GM12801 (cell line): ENCODE measurements around the gene SALL3.

Experiments used
- CTCF ChIP-seq: IDR thresholded peaks from one replicate; pipeline ENCODE4 v1.5.1; 2011; ENCODE audit warnings: control low read depth; ENCODE audit not compliant: insufficient read length; ENCODE audit errors: extremely low read depth

SALL3 gene

GRCh38 chr18:78978349-78979055 lies 1.1 kb upstream of the SALL3 start:
- no peak for TF ChIP-seq CTCF

- no peak for TF ChIP-seq CTCF
These were observed 425 bp upstream of the SALL3 start for GRCh38 chr18:78979056-78979729.

GRCh38 chr18:78980279-78980771 lies 707 bp downstream of the SALL3 start:
- TF ChIP-seq CTCF = no peak

- TF ChIP-seq CTCF = no peak
These were observed 1.3 kb downstream of the SALL3 start for GRCh38 chr18:78980777-78981380.

GRCh38 chr18:78981394-78981831 lies 1.8 kb downstream of the SALL3 start:
- no peak for TF ChIP-seq CTCF

GRCh38 chr18:78981989-78982620 lies 2.5 kb downstream of the SALL3 start:
- TF ChIP-seq CTCF = no peak

GRCh38 chr18:78983512-78983911 lies 3.9 kb downstream of the SALL3 start:
- no peak for TF ChIP-seq CTCF
